Naive B cell (primary cell): ENCODE results near the gene NEU3. TPM values are rescaled to one million over a fixed set of nuclear protein-coding genes. Genes with fewer than 3 reads are reported as not detected.
A peak's percentile ranks its signal among the peaks of the same experiment; 100 is the strongest.

Source experiments
- ATAC-seq, 2 donors: fragments of 150-1000 bp; cut with Tn5 transposase; 2 replicates each; pipeline ENCODE4 v1.10.0; 2021; ENCODE audit warnings: low read depth in 2 of 2, mild to moderate bottlenecking in 2 of 2, moderate library complexity in 2 of 2
- DNase-seq: peaks from one replicate; pipeline ENCODE4 v3.0.0; 2022
- H3K27ac Mint-ChIP-seq, 6 donors: one replicate each; pipeline ENCODE4 v1.8.0; 2020 to 2022; ENCODE audit warnings: mild to moderate bottlenecking in 6 of 6, mixed read lengths in 6 of 6, moderate library complexity in 5 of 6, inconsistent platforms in 2 of 6
- H3K27me3 Mint-ChIP-seq, 3 donors: one replicate each; pipeline ENCODE4 v1.8.0; 2021 to 2022; ENCODE audit warnings: mixed read lengths in 3 of 3, mild to moderate bottlenecking in 1 of 3
- H3K36me3 Mint-ChIP-seq, 2 donors: one replicate each; pipeline ENCODE4 v1.8.0; 2020 to 2022; ENCODE audit warnings: mixed read lengths in 2 of 2, inconsistent platforms in 1 of 2, mild to moderate bottlenecking in 1 of 2
- H3K4me1 Mint-ChIP-seq, 3 donors: one replicate each; pipeline ENCODE4 v1.8.0; 2020 to 2022; ENCODE audit warnings: mixed read lengths in 3 of 3, inconsistent platforms in 1 of 3, mild to moderate bottlenecking in 1 of 3, moderate library complexity in 1 of 3
- H3K4me3 Mint-ChIP-seq, 8 donors: one replicate each; pipeline ENCODE4 v1.8.0; 2020 to 2022; ENCODE audit warnings: mild to moderate bottlenecking in 8 of 8, mixed read lengths in 8 of 8, moderate library complexity in 8 of 8, inconsistent platforms in 2 of 8
- H3K9me3 Mint-ChIP-seq, 7 donors: one replicate each; pipeline ENCODE4 v1.8.0; 2020 to 2022; ENCODE audit warnings: mixed read lengths in 7 of 7, mild to moderate bottlenecking in 5 of 7, inconsistent platforms in 2 of 7, moderate library complexity in 1 of 7
- polyA plus RNA-seq, 6 donors: library from polyadenylated mRNA; unstranded; fragments of 300-500 nt; fragmentation: Illumina TruSeq; gene quantifications; one replicate each; pipeline ENCODE4 v1.2.3, GENCODE V29; 2021; ENCODE audit warnings: low read depth in 6 of 6

Gene NEU3
- polyA plus RNA-seq, 6 donors from 2014 or later = 1.6 to 4.3 (median 3.0) TPM

- Mint-ChIP-seq H3K9me3 (peaks cover 0 to 6% (median 4%) of the 10 kb centered on the region in 7 donors), H3K4me1 (no peaks in the 10 kb centered on the region), H3K27me3 (no peaks in the 10 kb centered on the region), H3K36me3 (peaks cover 4 to 5% of the 10 kb centered on the region in 2 donors), H3K27ac (no peak overlapping the region), H3K4me3 (peak overlapping the region in 1 of 8 donors; percentile 57)
- no peak for ATAC-seq
- no peak for DNase-seq
These were observed 34.8 kb downstream of the NEU3 start for GRCh38 chr11:75023446-75024067.

- DNase-seq (no peak), ATAC-seq (no peak)
- Mint-ChIP-seq H3K4me1 (no peaks in the 10 kb centered on the region), H3K27me3 (no peaks in the 10 kb centered on the region), H3K9me3 (peaks cover 0 to 2% (median 0%) of the 10 kb centered on the region in 7 donors), H3K36me3 (peaks cover 0 to under 1% of the 10 kb centered on the region in 2 donors), H3K4me3 (no peak overlapping the region), H3K27ac (no peak overlapping the region)
These were observed 35.3 kb downstream of the NEU3 start for GRCh38 chr11:75024068-75024449.

- Mint-ChIP-seq H3K4me1 (no peaks in the 10 kb centered on the region), H3K4me3 (no peak overlapping the region), H3K27ac (no peak overlapping the region), H3K36me3 (no peaks in the 10 kb centered on the region), H3K9me3 (peaks cover 0 to 2% (median 0%) of the 10 kb centered on the region in 7 donors), H3K27me3 (no peaks in the 10 kb centered on the region)
- DNase-seq = no peak
- ATAC-seq = no peak
These were observed 36.1 kb downstream of the NEU3 start for GRCh38 chr11:75024764-75025211.

GRCh38 chr11:75025561-75025960 lies 36.8 kb downstream of the NEU3 start:
- Mint-ChIP-seq H3K4me1 (no peaks in the 10 kb centered on the region), H3K36me3 (no peaks in the 10 kb centered on the region), H3K9me3 (peaks cover 0 to 1% (median 0%) of the 10 kb centered on the region in 7 donors), H3K4me3 (peak overlapping the region in 1 of 8 donors; percentile 42), H3K27ac (no peak overlapping the region), H3K27me3 (no peaks in the 10 kb centered on the region)
- DNase-seq = no peak
- ATAC-seq = no peak

GRCh38 chr11:75028321-75028720 lies 39.6 kb downstream of the NEU3 start:
- no peaks in the 10 kb centered on the region for H3K36me3 Mint-ChIP-seq
- no peaks in the 10 kb centered on the region for H3K27me3 Mint-ChIP-seq
- no peaks in the 10 kb centered on the region for H3K4me1 Mint-ChIP-seq
- DNase-seq = no peak
- no peaks in the 10 kb centered on the region for H3K9me3 Mint-ChIP-seq
- H3K27ac Mint-ChIP-seq = no peak overlapping the region
- no peak for ATAC-seq
- H3K4me3 Mint-ChIP-seq = no peak overlapping the region

- Mint-ChIP-seq H3K4me3 (no peak overlapping the region), H3K9me3 (no peaks in the 10 kb centered on the region), H3K36me3 (no peaks in the 10 kb centered on the region), H3K4me1 (no peaks in the 10 kb centered on the region), H3K27me3 (no peaks in the 10 kb centered on the region), H3K27ac (no peak overlapping the region)
- no peak for ATAC-seq
- no peak for DNase-seq
These were observed 40.0 kb downstream of the NEU3 start for GRCh38 chr11:75028724-75029123.

- Mint-ChIP-seq H3K27me3 (no peaks in the 10 kb centered on the region), H3K4me3 (no peak overlapping the region)
- ATAC-seq = no peak
These were observed 41.3 kb downstream of the NEU3 start for GRCh38 chr11:75029836-75030631.

GRCh38 chr11:75031224-75031753 lies 42.6 kb downstream of the NEU3 start:
- no peak overlapping the region for H3K27ac Mint-ChIP-seq
- ATAC-seq (no peak), DNase-seq (no peak)
- no peak overlapping the region for H3K4me3 Mint-ChIP-seq
- no peaks in the 10 kb centered on the region for H3K27me3 Mint-ChIP-seq
- peaks cover 7 to 12% (median 9%) of the 10 kb centered on the region in 3 donors for H3K4me1 Mint-ChIP-seq
- no peaks in the 10 kb centered on the region for H3K36me3 Mint-ChIP-seq
- no peaks in the 10 kb centered on the region for H3K9me3 Mint-ChIP-seq

More at GRCh38 chr11:75029836-75030631, 41.3 kb downstream of the NEU3 start:
- peak overlapping the region in 1 of 6 donors; percentile 45 for H3K27ac Mint-ChIP-seq
- no peak for DNase-seq
- H3K4me1 Mint-ChIP-seq = no peaks in the 10 kb centered on the region
- no peaks in the 10 kb centered on the region for H3K9me3 Mint-ChIP-seq
- H3K36me3 Mint-ChIP-seq = no peaks in the 10 kb centered on the region

GRCh38 chr11:75031771-75032549 lies 43.2 kb downstream of the NEU3 start:
- Mint-ChIP-seq H3K36me3 (no peaks in the 10 kb centered on the region), H3K4me3 (no peak overlapping the region), H3K27ac (no peak overlapping the region), H3K4me1 (peaks cover 7 to 15% (median 10%) of the 10 kb centered on the region in 3 donors), H3K27me3 (no peaks in the 10 kb centered on the region), H3K9me3 (no peaks in the 10 kb centered on the region)
- peak in 1 of 2 donors; percentile 59 for ATAC-seq
- DNase-seq = peak; percentile 29

GRCh38 chr11:75032550-75032935 lies 43.8 kb downstream of the NEU3 start:
- no peaks in the 10 kb centered on the region for H3K9me3 Mint-ChIP-seq
- peaks cover 7 to 15% (median 10%) of the 10 kb centered on the region in 3 donors for H3K4me1 Mint-ChIP-seq
- H3K27ac Mint-ChIP-seq = no peak overlapping the region
- ATAC-seq = no peak
- DNase-seq = no peak
- no peaks in the 10 kb centered on the region for H3K36me3 Mint-ChIP-seq
- no peak overlapping the region for H3K4me3 Mint-ChIP-seq
- no peaks in the 10 kb centered on the region for H3K27me3 Mint-ChIP-seq

GRCh38 chr11:75033916-75034315 lies 45.2 kb downstream of the NEU3 start:
- Mint-ChIP-seq H3K9me3 (no peaks in the 10 kb centered on the region), H3K4me3 (peak overlapping the region in 1 of 8 donors; percentile 13), H3K4me1 (peaks cover 7 to 15% (median 10%) of the 10 kb centered on the region in 3 donors), H3K27ac (no peak overlapping the region), H3K36me3 (no peaks in the 10 kb centered on the region), H3K27me3 (no peaks in the 10 kb centered on the region)
- DNase-seq (no peak), ATAC-seq (no peak)

- Mint-ChIP-seq H3K36me3 (no peaks in the 10 kb centered on the region), H3K4me3 (peak overlapping the region in 3 of 8 donors; percentile 10 to 36 (median 18)), H3K9me3 (peaks cover 0 to 2% (median 0%) of the 10 kb centered on the region in 7 donors), H3K27ac (peak overlapping the region in 3 of 6 donors; percentile 11 to 83 (median 43)), H3K27me3 (no peaks in the 10 kb centered on the region), H3K4me1 (peaks cover 7 to 15% (median 10%) of the 10 kb centered on the region in 3 donors)
- DNase-seq (no peak), ATAC-seq (no peak)
These were observed 46.5 kb downstream of the NEU3 start for GRCh38 chr11:75035256-75035655.
